CD4-positive, alpha-beta T cell treated with Interleukin-1 beta for 1 hour (primary cell): ENCODE measurements around the gene RANBP9.

Source experiments
- DNase-seq, 2 donors: peaks; one replicate each; pipeline ENCODE4 v3.0.0-alpha.2; 2020 to 2022

The RANBP9 gene

GRCh38 chr6:13711733-13712598, at the start of gene RANBP9:
TSS of gene RANBP9 (minus strand) at chr6:13711835. CDS start at chr6:13711505, 330 bp downstream.
- DNase-seq: peak; percentile 90 to 92

- no peak for DNase-seq
Measured at GRCh38 chr6:13760307-13761304, 49.0 kb upstream of the RANBP9 start.

- DNase-seq: no peak
Measured at GRCh38 chr6:13759025-13759424, 47.4 kb upstream of the RANBP9 start.

- DNase-seq: no peak
Measured at GRCh38 chr6:13754644-13755043, 43.0 kb upstream of the RANBP9 start.

- no peak for DNase-seq
Measured at GRCh38 chr6:13743736-13744127, 32.1 kb upstream of the RANBP9 start.

- DNase-seq: no peak
Measured at GRCh38 chr6:13742961-13743735, 31.5 kb upstream of the RANBP9 start.

- DNase-seq: no peak
Measured at GRCh38 chr6:13741365-13741764, 29.7 kb upstream of the RANBP9 start.

GRCh38 chr6:13735031-13735430, 23.4 kb upstream of the RANBP9 start:
- DNase-seq: no peak

GRCh38 chr6:13733178-13733887, 21.7 kb upstream of the RANBP9 start:
- no peak for DNase-seq

- no peak for DNase-seq
Measured at GRCh38 chr6:13730704-13731103, 19.1 kb upstream of the RANBP9 start.

GRCh38 chr6:13729891-13730290, 18.3 kb upstream of the RANBP9 start:
- DNase-seq: no peak

GRCh38 chr6:13725570-13725969, 13.9 kb upstream of the RANBP9 start:
- DNase-seq: peak; percentile 19 to 56

- DNase-seq: no peak
Measured at GRCh38 chr6:13725052-13725451, 13.4 kb upstream of the RANBP9 start.

- DNase-seq: no peak
Measured at GRCh38 chr6:13724182-13724581, 12.5 kb upstream of the RANBP9 start.

GRCh38 chr6:13722880-13723279, 11.2 kb upstream of the RANBP9 start:
- DNase-seq: no peak

- no peak for DNase-seq
Measured at GRCh38 chr6:13718123-13718458, 6.5 kb upstream of the RANBP9 start.

- no peak for DNase-seq
Measured at GRCh38 chr6:13716955-13717295, 5.3 kb upstream of the RANBP9 start.

- no peak for DNase-seq
Measured at GRCh38 chr6:13716225-13716954, 4.8 kb upstream of the RANBP9 start.

GRCh38 chr6:13715444-13715883, 3.8 kb upstream of the RANBP9 start:
- DNase-seq: peak in 1 of 2 donors; percentile 25

GRCh38 chr6:13712599-13712898, 914 bp upstream of the RANBP9 start:
- DNase-seq: no peak

GRCh38 chr6:13711324-13711732, 307 bp downstream of the RANBP9 start:
- peak; percentile 76 to 79 for DNase-seq
